Smooth muscle cell of the pulmonary artery (primary cell): ENCODE data around the gene CRELD1. TPM values are rescaled to one million over a fixed set of nuclear protein-coding genes. Genes with fewer than 3 reads are reported as not detected.

Experiments
- total RNA-seq: library from RNA; depleted of rRNA; stranded (reverse); fragments of >200 nt; gene quantifications from 2 replicates; pipeline ENCODE4 v1.2.3, GENCODE V29; 2014

CRELD1 gene, protein sequence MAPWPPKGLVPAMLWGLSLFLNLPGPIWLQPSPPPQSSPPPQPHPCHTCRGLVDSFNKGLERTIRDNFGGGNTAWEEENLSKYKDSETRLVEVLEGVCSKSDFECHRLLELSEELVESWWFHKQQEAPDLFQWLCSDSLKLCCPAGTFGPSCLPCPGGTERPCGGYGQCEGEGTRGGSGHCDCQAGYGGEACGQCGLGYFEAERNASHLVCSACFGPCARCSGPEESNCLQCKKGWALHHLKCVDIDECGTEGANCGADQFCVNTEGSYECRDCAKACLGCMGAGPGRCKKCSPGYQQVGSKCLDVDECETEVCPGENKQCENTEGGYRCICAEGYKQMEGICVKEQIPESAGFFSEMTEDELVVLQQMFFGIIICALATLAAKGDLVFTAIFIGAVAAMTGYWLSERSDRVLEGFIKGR
- 76.0 and 154 TPM in 2 replicates for total RNA-seq

GRCh38 chr3:9933561-9934234 is at the start of gene CRELD1:
Gene CRELD1, plus strand, starts transcription at chr3:9933834. Its CDS starts 605 bp downstream, at chr3:9934439.

GRCh38 chr3:9890249-9891071 is 43.2 kb upstream of the CRELD1 start, which contains the start of gene JAGN1:
Gene JAGN1, plus strand, starts transcription at chr3:9890610. Its CDS starts 113 bp downstream, at chr3:9890723.

GRCh38 chr3:9902372-9903237 is 31.0 kb upstream of the CRELD1 start, which contains the start of gene IL17RE:
Gene IL17RE, plus strand, starts transcription at chr3:9902848. Its CDS starts 85 bp downstream, at chr3:9902933.

DNA sequence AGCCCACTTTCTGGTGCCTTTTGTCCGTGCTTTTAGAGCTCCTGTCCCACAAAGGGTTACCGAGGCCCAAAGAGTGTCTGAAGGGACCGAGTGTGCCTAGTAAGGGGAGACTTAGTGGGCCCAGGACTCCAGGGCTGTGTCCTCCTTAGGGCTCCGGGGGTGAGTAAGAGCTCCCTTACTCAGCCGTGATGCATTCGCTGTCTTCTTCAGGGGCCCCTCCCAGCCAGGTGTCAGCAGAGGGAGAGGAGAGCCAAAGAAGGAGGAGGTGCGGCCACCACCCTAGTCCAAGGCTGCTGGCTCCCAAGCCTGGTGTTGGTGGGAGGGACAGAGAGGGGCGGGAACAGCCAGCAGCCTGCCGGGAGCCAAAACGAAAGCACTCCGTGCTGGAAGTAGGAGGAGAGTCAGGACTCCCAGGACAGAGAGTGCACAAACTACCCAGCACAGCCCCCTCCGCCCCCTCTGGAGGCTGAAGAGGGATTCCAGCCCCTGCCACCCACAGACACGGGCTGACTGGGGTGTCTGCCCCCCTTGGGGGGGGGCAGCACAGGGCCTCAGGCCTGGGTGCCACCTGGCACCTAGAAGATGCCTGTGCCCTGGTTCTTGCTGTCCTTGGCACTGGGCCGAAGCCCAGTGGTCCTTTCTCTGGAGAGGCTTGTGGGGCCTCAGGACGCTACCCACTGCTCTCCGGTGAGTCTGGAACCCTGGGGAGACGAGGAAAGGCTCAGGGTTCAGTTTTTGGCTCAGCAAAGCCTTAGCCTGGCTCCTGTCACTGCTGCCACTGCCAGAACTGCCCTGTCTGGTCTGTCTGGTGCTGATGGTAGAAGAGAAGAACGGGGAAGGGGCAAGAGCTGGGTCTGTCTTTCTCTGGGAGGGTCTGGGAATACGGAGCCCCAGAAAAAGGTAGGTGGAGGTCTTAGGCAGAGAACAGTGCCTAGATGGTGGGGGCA is 16.6 kb upstream of the CRELD1 start, which contains the start of gene IL17RC:
IL17RC (plus strand) TSS at position 365 of the 947 bp plus-strand sequence; CDS start at position 583, 218 bp downstream.

GRCh38 chr3:9951962-9952805 is 18.6 kb downstream of the CRELD1 start, which contains the start of gene PRRT3:
Gene PRRT3, minus strand, starts transcription at chr3:9952408. Its CDS starts 2,293 bp downstream, at chr3:9950115.

Other genes with a start within 250 kb of the CRELD1 start
- gene CPNE9, start 230.0 kb upstream of the CRELD1 start, total RNA-seq, result not detected in 2 replicates
- 14.5 and 19.6 TPM in 2 replicates for gene BRPF1, start 202.1 kb upstream of the CRELD1 start, total RNA-seq
- 16.4 and 19.8 TPM in 2 replicates for gene OGG1, start 183.9 kb upstream of the CRELD1 start, total RNA-seq
- gene CAMK1, start 163.9 kb upstream of the CRELD1 start, total RNA-seq, result 37.5 and 40.3 TPM in 2 replicates
- gene TADA3, start 141.4 kb upstream of the CRELD1 start, total RNA-seq, result 63.9 and 89.1 TPM in 2 replicates
- 147 and 160 TPM in 2 replicates for gene ARPC4, start 140.8 kb upstream of the CRELD1 start, total RNA-seq
- 19.8 and 28.8 TPM in 2 replicates for gene TTLL3, start 123.6 kb upstream of the CRELD1 start, total RNA-seq
- 17.5 and 22.3 TPM in 2 replicates for gene RPUSD3, start 89.8 kb upstream of the CRELD1 start, total RNA-seq
- not detected in 2 replicates for gene CIDEC, start 53.6 kb upstream of the CRELD1 start, total RNA-seq
- 23.5 and 23.8 TPM in 2 replicates for gene JAGN1, start 43.2 kb upstream of the CRELD1 start, total RNA-seq
- 0.89 and 2.1 TPM in 2 replicates for gene IL17RE, start 31.0 kb upstream of the CRELD1 start, total RNA-seq
- gene IL17RC, start 16.7 kb upstream of the CRELD1 start, total RNA-seq, result 22.2 and 32.3 TPM in 2 replicates
- gene PRRT3, start 18.6 kb downstream of the CRELD1 start, total RNA-seq, result 3.9 and 4.7 TPM in 2 replicates
- 61.7 and 97.5 TPM in 2 replicates for gene EMC3, start 53.0 kb downstream of the CRELD1 start, total RNA-seq
- 3.1 and 7.4 TPM in 2 replicates for gene FANCD2, start 92.6 kb downstream of the CRELD1 start, total RNA-seq
- gene FANCD2OS, start 174.4 kb downstream of the CRELD1 start, total RNA-seq, result not detected in 2 replicates
- gene BRK1, start 181.8 kb downstream of the CRELD1 start, total RNA-seq, result 80.3 and 90.6 TPM in 2 replicates
- gene VHL, start 207.9 kb downstream of the CRELD1 start, total RNA-seq, result 36.3 and 37.2 TPM in 2 replicates
- 5.9 and 22.7 TPM in 2 replicates for gene IRAK2, start 231.1 kb downstream of the CRELD1 start, total RNA-seq